HCT116 (cell line): Measurements from ENCODE around the gene MBD6. TPM values are rescaled to one million over a fixed set of nuclear protein-coding genes. Genes with fewer than 3 reads are reported as not detected.

Source experiments
- ATAC-seq: fragments of 200-7000 bp; cut with Tn5 transposase; 2 replicates; pipeline ENCODE4 v1.9.1; 2020; ENCODE audit warnings: mild to moderate bottlenecking, moderate library complexity
- BruUV-seq: library from RNA; stranded (reverse); fragments of 400-500 nt; replicated peaks from 2 replicates; lab custom pipeline; 2021; lab: Mats Ljungman, UMichigan
- CTCF ChIA-PET: fragments of 300-600 bp; sonication (Branson Sonifier 250); formaldehyde crosslinking; loops from one replicate; lab custom pipeline; 2021; ENCODE audit warnings: antibody characterized with exemption; lab: Charles Lee
- POLR2A ChIA-PET: fragments of 300-600, 350-600 bp; sonication (Branson Sonifier 250); formaldehyde crosslinking; loops from one replicate; lab custom pipeline; 2021; ENCODE audit warnings: antibody characterized with exemption; lab: Charles Lee
- RAD21 ChIA-PET, 2 experiments: fragments of 300-600 bp; sonication (Branson Sonifier 250); formaldehyde crosslinking; loops; one replicate each; lab custom pipeline; 2023; ENCODE audit warnings: low total read pairs in 2 of 2; ENCODE audit not compliant: uncharacterized antibody in 2 of 2, unreplicated experiment in 2 of 2, low non-redundant PET in 1 of 2; lab: Charles Lee
- DNase-seq: peaks from one replicate; pipeline ENCODE4 v3.0.0-alpha.2; 2010; ENCODE audit warnings: low read depth, low spot score
- H2AFZ ChIP-seq: fragments of 200-600 bp; shearing (Covaris generic), sonication (generic); 2 replicates; pipeline ENCODE4 v1.6.1; 2017; ENCODE audit warnings: low read depth, mixed run types, mixed read lengths, antibody characterized with exemption, low read length; ENCODE audit not compliant: poor library complexity, severe bottlenecking
- H3K27ac ChIP-seq: 2 replicates; pipeline ENCODE4 v1.5.1; 2012; ENCODE audit warnings: low read depth, low read length
- H3K27me3 ChIP-seq: fragments of 200-600 bp; sonication (generic); 2 replicates; pipeline ENCODE4 v1.6.1; 2016; ENCODE audit warnings: mixed run types, low read length, mixed read lengths; ENCODE audit not compliant: insufficient read depth
- H3K36me3 ChIP-seq, 2 experiments: fragments of 200-500 bp in 1 of 2; fragments of 200-600 bp in 1 of 2; sonication (Bioruptor generic) in 1 of 2; sonication (generic) in 1 of 2; 2 replicates each; pipeline versions ENCODE4 v1.5.1 to v1.6.1; 2014 to 2016; ENCODE audit warnings: low read length in 2 of 2, inconsistent platforms in 1 of 2, mixed read lengths in 1 of 2, mixed run types in 1 of 2; ENCODE audit not compliant: insufficient read depth in 2 of 2, control insufficient read depth in 1 of 2
- H3K4me1 ChIP-seq, 2 experiments: fragments of 200-600 bp in 1 of 2; sonication (generic) in 1 of 2; 2 replicates each; pipeline versions ENCODE4 v1.5.1 to v1.6.1; 2012 to 2017; ENCODE audit warnings: low read length in 2 of 2, inconsistent platforms in 1 of 2, mild to moderate bottlenecking in 1 of 2, mixed read lengths in 1 of 2, mixed run types in 1 of 2, moderate library complexity in 1 of 2; ENCODE audit not compliant: insufficient read depth in 2 of 2, control insufficient read depth in 1 of 2
- H3K4me2 ChIP-seq: fragments of 200-600 bp; sonication (generic); 2 replicates; pipeline ENCODE4 v1.6.1; 2017; ENCODE audit warnings: mixed run types, low read length, mixed read lengths
- H3K4me3 ChIP-seq, 2 experiments: fragments of 200-600 bp in 1 of 2; sonication (generic) in 1 of 2; replicated peaks in 1 of 2; 2 replicates each; pipeline ENCODE4 v1.5.1; 2011 to 2016; ENCODE audit warnings: low read length in 2 of 2, control low read depth in 1 of 2, low read depth in 1 of 2, mild to moderate bottlenecking in 1 of 2, mixed read lengths in 1 of 2, mixed run types in 1 of 2
- H3K79me2 ChIP-seq: fragments of 200-600 bp; sonication (generic); 2 replicates; pipeline ENCODE4 v1.6.1; 2017; ENCODE audit warnings: mild to moderate bottlenecking, mixed run types, low read length, moderate library complexity, mixed read lengths; ENCODE audit not compliant: insufficient read depth
- H3K9ac ChIP-seq: fragments of 200-600 bp; sonication (generic); 2 replicates; pipeline ENCODE4 v1.6.1; 2016; ENCODE audit warnings: low read length, mixed read lengths
- H3K9me2 ChIP-seq: fragments of 200-600 bp; sonication (generic), shearing (Covaris generic); 2 replicates; pipeline ENCODE4 v1.6.1; 2017; ENCODE audit warnings: mixed run types, mild to moderate bottlenecking, moderate library complexity; ENCODE audit not compliant: insufficient read depth
- H3K9me3 ChIP-seq, 2 experiments: fragments of 200-500 bp in 1 of 2; fragments of 200-600 bp in 1 of 2; sonication (Bioruptor generic) in 1 of 2; sonication (generic) in 1 of 2; 2 replicates each; pipeline ENCODE4 v1.6.1; 2014 to 2017; ENCODE audit warnings: low read length in 2 of 2, mixed read lengths in 2 of 2, inconsistent platforms in 1 of 2, low read depth in 1 of 2, mild to moderate bottlenecking in 1 of 2, mixed run types in 1 of 2, moderate library complexity in 1 of 2; ENCODE audit not compliant: control insufficient read depth in 1 of 2, insufficient read depth in 1 of 2
- H4K20me1 ChIP-seq: fragments of 200-600 bp; sonication (generic), shearing (Covaris generic); 2 replicates; pipeline ENCODE4 v1.6.1; 2017; ENCODE audit warnings: mixed run types, mild to moderate bottlenecking, moderate library complexity; ENCODE audit not compliant: insufficient read depth
- ATF3 ChIP-seq: IDR thresholded peaks from 2 replicates; pipeline ENCODE4 v1.6.1; 2012
- CEBPB ChIP-seq: IDR thresholded peaks from 2 replicates; pipeline ENCODE4 v1.6.1; 2012; ENCODE audit warnings: low read depth
- CTCF ChIP-seq, 3 experiments: fragments of 200-600 bp in 1 of 3; sonication (generic) in 1 of 3; IDR thresholded peaks in 2 of 3; conservative IDR thresholded peaks in 1 of 3; 2 replicates each; pipeline ENCODE4 v1.5.1; 2012 to 2017; ENCODE audit warnings: low read depth in 2 of 3, low read length in 2 of 3, antibody characterized with exemption in 1 of 3, borderline replicate concordance in 1 of 3, control low read depth in 1 of 3, mild to moderate bottlenecking in 1 of 3, mixed read lengths in 1 of 3, mixed run types in 1 of 3, moderate library complexity in 1 of 3; ENCODE audit not compliant: insufficient read depth in 1 of 3
- EGR1 ChIP-seq: IDR thresholded peaks from 2 replicates; pipeline ENCODE4 v1.6.1; 2012; ENCODE audit warnings: low read depth
- EZH2 ChIP-seq: fragments of 200-600 bp; sonication (generic); IDR thresholded peaks from 2 replicates; pipeline ENCODE4 v1.6.1; 2017; ENCODE audit warnings: antibody characterized with exemption, mixed run types
- EZH2phosphoT487 ChIP-seq: fragments of 200-600 bp; IDR thresholded peaks from 2 replicates; pipeline ENCODE4 v1.6.1; 2018; ENCODE audit warnings: antibody characterized with exemption, borderline replicate concordance
- FOSL1 ChIP-seq: IDR thresholded peaks from 2 replicates; pipeline ENCODE4 v1.6.1; 2012; ENCODE audit warnings: low read depth
- JUND ChIP-seq: IDR thresholded peaks from 2 replicates; pipeline ENCODE4 v1.6.1; 2012
- POLR2A ChIP-seq: IDR thresholded peaks from 2 replicates; pipeline ENCODE4 v1.7.0; 2011; ENCODE audit warnings: borderline replicate concordance; ENCODE audit not compliant: insufficient read depth, insufficient read length; ENCODE audit errors: extremely low read depth
- POLR2AphosphoS5 ChIP-seq: IDR thresholded peaks from 2 replicates; pipeline ENCODE4 v1.6.1; 2011; ENCODE audit warnings: mild to moderate bottlenecking, low read depth, low read length, moderate library complexity
- RAD21 ChIP-seq: IDR thresholded peaks from 2 replicates; pipeline ENCODE4 v1.6.1; 2012; ENCODE audit warnings: low read depth, mild to moderate bottlenecking
- SIN3A ChIP-seq: IDR thresholded peaks from 2 replicates; pipeline ENCODE4 v1.6.1; 2012; ENCODE audit warnings: low read depth
- SP1 ChIP-seq: IDR thresholded peaks from 2 replicates; pipeline ENCODE4 v1.6.1; 2012; ENCODE audit warnings: low read depth
- SRF ChIP-seq: IDR thresholded peaks from 2 replicates; pipeline ENCODE4 v1.6.1; 2012; ENCODE audit warnings: low read depth
- TCF7L2 ChIP-seq: IDR thresholded peaks from 2 replicates; pipeline ENCODE4 v1.7.0; 2011; ENCODE audit warnings: borderline replicate concordance, inconsistent platforms; ENCODE audit not compliant: insufficient read depth, insufficient read length; ENCODE audit errors: extremely low read depth
- YY1 ChIP-seq: IDR thresholded peaks from 2 replicates; pipeline ENCODE4 v1.6.1; 2011; ENCODE audit warnings: low read length, low read depth, moderate library complexity, mild to moderate bottlenecking; ENCODE audit not compliant: insufficient replicate concordance; ENCODE audit errors: extremely low read depth
- ZBTB33 ChIP-seq: IDR thresholded peaks from 2 replicates; pipeline ENCODE4 v1.6.1; 2011; ENCODE audit warnings: mild to moderate bottlenecking, low read length, moderate library complexity; ENCODE audit not compliant: insufficient replicate concordance; ENCODE audit errors: extremely low read depth
- ZFX ChIP-seq: fragments of 450-650 bp; IDR thresholded peaks from 2 replicates; pipeline ENCODE4 v1.6.1; 2017
- ZNF274 ChIP-seq: fragments of 200-500 bp; sonication (Bioruptor generic); IDR thresholded peaks from 2 replicates; pipeline ENCODE4 v1.6.1; 2014; ENCODE audit warnings: mild to moderate bottlenecking, low read depth, low read length, inconsistent platforms
- intact Hi-C: fragments of 100-400 bp; cut with micrococcal nuclease; formaldehyde crosslinking; loops from 2 replicates; pipeline ENCODE4 v1.10.0; 2022
- total RNA-seq: library from RNA; stranded (reverse); gene quantifications from one replicate; pipeline ENCODE4 v1.2.1, GENCODE V29; 2021; ENCODE audit not compliant: unreplicated experiment
- TF ChIP-seq, protein P1 (sequence below): IDR thresholded peaks from 2 replicates; pipeline ENCODE4 v1.6.1; 2012; ENCODE audit warnings: low read depth

The MBD6 gene
- total RNA-seq, 1 experiment from 2014 or later = 70.1 TPM

- no peak for TF ChIP-seq ATF3
- TF ChIP-seq, protein P1, sequence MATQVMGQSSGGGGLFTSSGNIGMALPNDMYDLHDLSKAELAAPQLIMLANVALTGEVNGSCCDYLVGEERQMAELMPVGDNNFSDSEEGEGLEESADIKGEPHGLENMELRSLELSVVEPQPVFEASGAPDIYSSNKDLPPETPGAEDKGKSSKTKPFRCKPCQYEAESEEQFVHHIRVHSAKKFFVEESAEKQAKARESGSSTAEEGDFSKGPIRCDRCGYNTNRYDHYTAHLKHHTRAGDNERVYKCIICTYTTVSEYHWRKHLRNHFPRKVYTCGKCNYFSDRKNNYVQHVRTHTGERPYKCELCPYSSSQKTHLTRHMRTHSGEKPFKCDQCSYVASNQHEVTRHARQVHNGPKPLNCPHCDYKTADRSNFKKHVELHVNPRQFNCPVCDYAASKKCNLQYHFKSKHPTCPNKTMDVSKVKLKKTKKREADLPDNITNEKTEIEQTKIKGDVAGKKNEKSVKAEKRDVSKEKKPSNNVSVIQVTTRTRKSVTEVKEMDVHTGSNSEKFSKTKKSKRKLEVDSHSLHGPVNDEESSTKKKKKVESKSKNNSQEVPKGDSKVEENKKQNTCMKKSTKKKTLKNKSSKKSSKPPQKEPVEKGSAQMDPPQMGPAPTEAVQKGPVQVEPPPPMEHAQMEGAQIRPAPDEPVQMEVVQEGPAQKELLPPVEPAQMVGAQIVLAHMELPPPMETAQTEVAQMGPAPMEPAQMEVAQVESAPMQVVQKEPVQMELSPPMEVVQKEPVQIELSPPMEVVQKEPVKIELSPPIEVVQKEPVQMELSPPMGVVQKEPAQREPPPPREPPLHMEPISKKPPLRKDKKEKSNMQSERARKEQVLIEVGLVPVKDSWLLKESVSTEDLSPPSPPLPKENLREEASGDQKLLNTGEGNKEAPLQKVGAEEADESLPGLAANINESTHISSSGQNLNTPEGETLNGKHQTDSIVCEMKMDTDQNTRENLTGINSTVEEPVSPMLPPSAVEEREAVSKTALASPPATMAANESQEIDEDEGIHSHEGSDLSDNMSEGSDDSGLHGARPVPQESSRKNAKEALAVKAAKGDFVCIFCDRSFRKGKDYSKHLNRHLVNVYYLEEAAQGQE = no peak
- TF ChIP-seq POLR2AphosphoS5 = no peak
- TF ChIP-seq ZNF274 = no peak
- TF ChIP-seq RAD21 = no peak
- no peak for TF ChIP-seq CEBPB
- TF ChIP-seq CTCF (IDR thresholded peaks at IDR 0.05 in 2 of 3, conservative IDR thresholded peaks at IDR 0.05 in 1 of 3; ENCODE audit: borderline replicate concordance in 1 of 3, insufficient read depth in 1 of 3, low read depth in 2 of 3, low read length in 2 of 3) = no peak
- TF ChIP-seq TCF7L2 = no peak
- no peak for TF ChIP-seq SP1
- no peak for TF ChIP-seq YY1
- TF ChIP-seq POLR2A = no peak
- TF ChIP-seq JUND = no peak
- TF ChIP-seq EZH2phosphoT487 = no peak
- TF ChIP-seq ZFX = no peak
- no peak for TF ChIP-seq EZH2
- no peak for TF ChIP-seq SIN3A
- TF ChIP-seq SRF = no peak
- TF ChIP-seq ZBTB33 = no peak
- TF ChIP-seq FOSL1 = no peak
- TF ChIP-seq EGR1 = no peak
- Histone ChIP-seq H3K4me2 (no peak within 1 kb of the TSS), H3K27me3 (peaks cover 11% of the 10 kb centered on the region), H3K4me1 (peaks cover 0 to 16% of the 10 kb centered on the region in 2 experiments; a peak in 2 of 4 replicates), H3K36me3 (no peaks in the 10 kb centered on the region), H4K20me1 (no peaks in the 10 kb centered on the region), H2AFZ (no peak within 1 kb of the TSS), H3K27ac (no peak within 1 kb of the TSS), H3K79me2 (no peaks in the 10 kb centered on the region), H3K9me2 (no peaks in the 10 kb centered on the region), H3K9me3 (no peaks in the 10 kb centered on the region), H3K4me3 (no peak within 1 kb of the TSS), H3K9ac (no peak within 1 kb of the TSS)
- ChIA-PET CTCF (no interaction called here), RAD21 (no interaction called here), POLR2A (no interaction called here)
- no peak for DNase-seq
- intact Hi-C loops = no loop called here
- no TSS peak for BruUV-seq
- ATAC-seq = no peak
Observed at GRCh38 chr12:57479376-57480115, 43.1 kb upstream of the MBD6 start, which contains the start of gene ARHGAP9. TSS of gene ARHGAP9 (minus strand) at chr12:57479866. CDS start at chr12:57479406, 460 bp downstream.
